Measurements from ENCODE around the gene DRD1. TPM values are rescaled to one million over a fixed set of nuclear protein-coding genes. Genes with fewer than 3 reads are reported as not detected.

The DRD1 gene
- total RNA-seq, 1 donor from 2014 or later: not detected

GRCh38 chr5:175472378-175472777 is 28.4 kb upstream of the DRD1 start:
- TF ChIP-seq, protein P1, sequence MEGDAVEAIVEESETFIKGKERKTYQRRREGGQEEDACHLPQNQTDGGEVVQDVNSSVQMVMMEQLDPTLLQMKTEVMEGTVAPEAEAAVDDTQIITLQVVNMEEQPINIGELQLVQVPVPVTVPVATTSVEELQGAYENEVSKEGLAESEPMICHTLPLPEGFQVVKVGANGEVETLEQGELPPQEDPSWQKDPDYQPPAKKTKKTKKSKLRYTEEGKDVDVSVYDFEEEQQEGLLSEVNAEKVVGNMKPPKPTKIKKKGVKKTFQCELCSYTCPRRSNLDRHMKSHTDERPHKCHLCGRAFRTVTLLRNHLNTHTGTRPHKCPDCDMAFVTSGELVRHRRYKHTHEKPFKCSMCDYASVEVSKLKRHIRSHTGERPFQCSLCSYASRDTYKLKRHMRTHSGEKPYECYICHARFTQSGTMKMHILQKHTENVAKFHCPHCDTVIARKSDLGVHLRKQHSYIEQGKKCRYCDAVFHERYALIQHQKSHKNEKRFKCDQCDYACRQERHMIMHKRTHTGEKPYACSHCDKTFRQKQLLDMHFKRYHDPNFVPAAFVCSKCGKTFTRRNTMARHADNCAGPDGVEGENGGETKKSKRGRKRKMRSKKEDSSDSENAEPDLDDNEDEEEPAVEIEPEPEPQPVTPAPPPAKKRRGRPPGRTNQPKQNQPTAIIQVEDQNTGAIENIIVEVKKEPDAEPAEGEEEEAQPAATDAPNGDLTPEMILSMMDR (conservative IDR thresholded peaks at IDR 0.05): no peak

DNA sequence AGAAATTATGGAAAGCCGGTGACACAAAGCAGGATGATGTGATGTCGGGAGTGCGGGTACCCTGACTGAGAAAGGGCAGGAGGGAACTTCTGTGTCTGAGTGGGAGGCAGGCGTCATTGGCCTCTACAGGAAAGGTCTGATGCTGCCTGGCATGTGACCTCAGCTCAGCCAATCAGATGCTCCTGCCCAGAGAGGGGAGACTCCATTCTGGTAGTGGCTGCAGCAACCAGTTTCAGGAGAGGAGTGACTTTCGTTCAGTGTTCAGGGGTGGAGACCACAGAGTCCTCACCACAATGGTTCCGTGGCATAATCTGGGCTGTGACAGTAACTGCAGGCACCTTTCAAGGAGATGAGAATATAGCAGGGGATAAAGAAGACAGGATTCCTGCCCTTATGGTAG is 27.6 kb upstream of the DRD1 start:
- TF ChIP-seq, protein P1 (conservative IDR thresholded peaks at IDR 0.05): no peak
- H3K27ac Mint-ChIP-seq (ENCODE audit: unreplicated experiment): no peak overlapping the region
- no peak for DNase-seq (ENCODE audit: low read depth, low spot score)
- H3K9me3 Mint-ChIP-seq: no peaks in the 10 kb centered on the region
- H3K4me3 Mint-ChIP-seq: no peak overlapping the region
- no peaks in the 10 kb centered on the region for H3K36me3 Mint-ChIP-seq (ENCODE audit: low read depth)
- peaks cover 54% of the 10 kb centered on the region for H3K27me3 Mint-ChIP-seq (ENCODE audit: low read depth)
- H3K4me1 Mint-ChIP-seq: peaks cover 10% of the 10 kb centered on the region

More at GRCh38 chr5:175472378-175472777, 28.4 kb upstream of the DRD1 start:
- H3K36me3 Mint-ChIP-seq (ENCODE audit: low read depth): no peaks in the 10 kb centered on the region
- no peaks in the 10 kb centered on the region for H3K9me3 Mint-ChIP-seq
- H3K4me3 Mint-ChIP-seq: no peak overlapping the region
- no peak overlapping the region for H3K27ac Mint-ChIP-seq (ENCODE audit: unreplicated experiment)
- no peak for DNase-seq (ENCODE audit: low read depth, low spot score)
- H3K4me1 Mint-ChIP-seq: peaks cover 10% of the 10 kb centered on the region
- peaks cover 50% of the 10 kb centered on the region for H3K27me3 Mint-ChIP-seq (ENCODE audit: low read depth)

DNA sequence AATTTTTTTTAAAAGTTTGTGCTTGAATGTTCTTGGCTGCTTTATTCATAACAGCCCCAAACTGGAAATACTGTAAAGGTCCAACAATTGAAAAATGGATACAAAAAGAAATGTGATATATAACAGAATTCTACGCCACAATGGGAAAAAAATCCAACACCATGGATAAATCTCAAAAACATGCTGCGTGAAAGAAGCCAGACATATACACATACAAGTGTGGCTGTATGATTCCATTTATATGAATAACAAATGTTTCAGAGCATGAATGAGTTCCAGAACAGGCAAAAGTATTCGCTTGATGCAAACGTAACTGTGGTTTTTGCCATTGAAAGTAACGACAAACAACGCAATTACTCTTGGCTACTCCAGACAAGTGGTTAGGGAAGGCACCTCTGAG is 27.2 kb upstream of the DRD1 start:
- H3K4me3 Mint-ChIP-seq: no peak overlapping the region
- H3K36me3 Mint-ChIP-seq (ENCODE audit: low read depth): no peaks in the 10 kb centered on the region
- no peaks in the 10 kb centered on the region for H3K9me3 Mint-ChIP-seq
- H3K27me3 Mint-ChIP-seq (ENCODE audit: low read depth): peaks cover 54% of the 10 kb centered on the region
- H3K27ac Mint-ChIP-seq (ENCODE audit: unreplicated experiment): no peak overlapping the region
- DNase-seq (ENCODE audit: low read depth, low spot score): no peak
- peaks cover 10% of the 10 kb centered on the region for H3K4me1 Mint-ChIP-seq
- TF ChIP-seq, protein P1 (conservative IDR thresholded peaks at IDR 0.05): no peak

- DNase-seq (ENCODE audit: low read depth, low spot score): no peak
- Mint-ChIP-seq H3K9me3 (no peaks in the 10 kb centered on the region), H3K36me3 (ENCODE audit: low read depth) (no peaks in the 10 kb centered on the region), H3K4me1 (peaks cover 10% of the 10 kb centered on the region), H3K4me3 (no peak overlapping the region), H3K27me3 (ENCODE audit: low read depth) (peaks cover 56% of the 10 kb centered on the region), H3K27ac (ENCODE audit: unreplicated experiment) (no peak overlapping the region)
- TF ChIP-seq, protein P1 (conservative IDR thresholded peaks at IDR 0.05): no peak
Observed at GRCh38 chr5:175470781-175471180, 26.8 kb upstream of the DRD1 start.

- Mint-ChIP-seq H3K4me1 (peaks cover 10% of the 10 kb centered on the region), H3K27ac (ENCODE audit: unreplicated experiment) (no peak overlapping the region), H3K36me3 (ENCODE audit: low read depth) (no peaks in the 10 kb centered on the region), H3K9me3 (no peaks in the 10 kb centered on the region), H3K4me3 (no peak overlapping the region), H3K27me3 (ENCODE audit: low read depth) (peaks cover 56% of the 10 kb centered on the region)
- TF ChIP-seq, protein P1 (conservative IDR thresholded peaks at IDR 0.05): no peak
- DNase-seq (ENCODE audit: low read depth, low spot score): no peak
Observed at GRCh38 chr5:175469916-175470315, 25.9 kb upstream of the DRD1 start.

GRCh38 chr5:175468892-175469291 is 24.9 kb upstream of the DRD1 start:
- no peak overlapping the region for H3K27ac Mint-ChIP-seq (ENCODE audit: unreplicated experiment)

More at GRCh38 chr5:175468892-175469291, 24.9 kb upstream of the DRD1 start:
- Mint-ChIP-seq H3K27me3 (ENCODE audit: low read depth) (peaks cover 52% of the 10 kb centered on the region), H3K36me3 (ENCODE audit: low read depth) (no peaks in the 10 kb centered on the region), H3K4me3 (no peak overlapping the region), H3K4me1 (peaks cover 14% of the 10 kb centered on the region), H3K9me3 (no peaks in the 10 kb centered on the region)
- no peak for DNase-seq (ENCODE audit: low read depth, low spot score)
- TF ChIP-seq, protein P1 (conservative IDR thresholded peaks at IDR 0.05): no peak
